ENCODE measurements around the gene DCLRE1C. TPM values are rescaled to one million over a fixed set of nuclear protein-coding genes. Genes with fewer than 3 reads are reported as not detected.
"Not testable (repeated sequence)": the region's sequence is repeated elsewhere in the genome, so short reads cannot be mapped to it uniquely, and the experiment has no call there.

The DCLRE1C gene
- total RNA-seq, 1 experiment from 2014 or later: 21.2 TPM

DNA sequence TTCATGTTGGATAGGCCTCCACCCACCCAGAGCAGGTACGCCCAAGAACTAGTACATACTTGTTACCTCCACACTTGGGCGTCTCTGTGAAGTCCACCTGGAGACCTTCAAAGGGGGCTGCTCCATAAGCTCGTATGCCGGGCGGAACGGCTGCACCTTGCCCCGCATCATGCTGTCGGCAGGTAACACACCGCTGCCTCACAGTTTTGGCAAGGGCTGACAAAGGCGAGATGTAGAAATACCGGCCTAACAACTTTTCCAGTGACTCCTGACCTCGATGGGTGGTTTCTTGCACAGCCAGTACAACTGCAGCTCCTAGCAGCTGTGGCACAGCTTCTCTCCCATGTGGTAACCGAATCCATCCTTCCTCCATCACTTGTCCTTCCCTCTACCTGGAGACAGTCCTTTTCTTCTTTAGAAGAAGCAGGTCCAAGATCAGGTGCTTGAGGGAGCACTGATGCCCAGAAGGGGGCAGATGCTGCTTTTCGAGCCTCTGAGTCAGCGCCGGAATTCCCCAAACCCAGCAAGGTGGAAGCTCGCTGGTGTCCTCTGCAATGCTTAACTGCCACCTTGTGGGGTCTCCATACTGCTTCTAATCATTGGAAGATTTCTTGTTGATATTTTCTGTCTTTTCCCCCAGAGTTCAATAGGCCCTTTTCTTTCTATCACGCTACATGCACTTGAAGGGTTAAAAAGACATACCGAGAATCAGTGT lies 37.3 kb upstream of the DCLRE1C start:
- H3K27me3 Mint-ChIP-seq (ENCODE audit: unreplicated experiment); H3K9me3 Mint-ChIP-seq (ENCODE audit: low read depth, unreplicated experiment); H3K36me3 Mint-ChIP-seq (ENCODE audit: insufficient read depth, unreplicated experiment); BruUV-seq (replicated peaks); H3K4me1 Mint-ChIP-seq (ENCODE audit: low read depth, unreplicated experiment): not testable (repeated sequence)
- peak; percentile 63 for DNase-seq
- TF ChIP-seq, protein P1, sequence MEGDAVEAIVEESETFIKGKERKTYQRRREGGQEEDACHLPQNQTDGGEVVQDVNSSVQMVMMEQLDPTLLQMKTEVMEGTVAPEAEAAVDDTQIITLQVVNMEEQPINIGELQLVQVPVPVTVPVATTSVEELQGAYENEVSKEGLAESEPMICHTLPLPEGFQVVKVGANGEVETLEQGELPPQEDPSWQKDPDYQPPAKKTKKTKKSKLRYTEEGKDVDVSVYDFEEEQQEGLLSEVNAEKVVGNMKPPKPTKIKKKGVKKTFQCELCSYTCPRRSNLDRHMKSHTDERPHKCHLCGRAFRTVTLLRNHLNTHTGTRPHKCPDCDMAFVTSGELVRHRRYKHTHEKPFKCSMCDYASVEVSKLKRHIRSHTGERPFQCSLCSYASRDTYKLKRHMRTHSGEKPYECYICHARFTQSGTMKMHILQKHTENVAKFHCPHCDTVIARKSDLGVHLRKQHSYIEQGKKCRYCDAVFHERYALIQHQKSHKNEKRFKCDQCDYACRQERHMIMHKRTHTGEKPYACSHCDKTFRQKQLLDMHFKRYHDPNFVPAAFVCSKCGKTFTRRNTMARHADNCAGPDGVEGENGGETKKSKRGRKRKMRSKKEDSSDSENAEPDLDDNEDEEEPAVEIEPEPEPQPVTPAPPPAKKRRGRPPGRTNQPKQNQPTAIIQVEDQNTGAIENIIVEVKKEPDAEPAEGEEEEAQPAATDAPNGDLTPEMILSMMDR (IDR thresholded peaks at IDR 0.05; ENCODE audit: unreplicated experiment): peak; percentile 27
- Mint-ChIP-seq H3K27ac (ENCODE audit: unreplicated experiment) (peak overlapping the region; percentile 67), H3K4me3 (ENCODE audit: low read depth, unreplicated experiment) (peak overlapping the region; percentile 37)
- intact Hi-C loops (cut with micrococcal nuclease; ENCODE audit: unreplicated experiment): loop anchor here (2.0 kb wide), 1 partner anchor 116 kb away; no protein-coding TSS in a partner anchor
- CTCF ChIA-PET: interaction anchor here (1.4 kb wide), 1 partner anchor 23 kb away, joined by 4 read pairs; no protein-coding TSS in a partner anchor

DNA sequence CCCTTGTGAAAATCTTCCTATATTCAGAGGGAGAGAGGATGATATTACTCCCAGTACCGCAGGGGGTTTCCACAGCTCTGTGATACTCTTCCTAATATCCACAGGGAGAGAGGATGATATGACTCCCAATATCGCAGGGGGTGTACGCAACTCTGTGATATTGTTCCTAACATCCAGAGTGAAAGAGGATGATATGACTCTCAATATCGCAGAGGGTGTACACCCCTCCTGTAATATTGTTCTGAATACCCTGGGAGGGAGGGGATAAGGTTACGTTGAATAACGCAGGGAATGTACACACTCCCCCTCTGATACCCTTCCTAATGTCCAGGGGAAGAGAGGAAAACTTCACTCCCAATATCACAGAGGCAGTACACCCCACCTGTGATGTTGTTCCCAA lies 35.7 kb upstream of the DCLRE1C start:
- H3K36me3 Mint-ChIP-seq (ENCODE audit: insufficient read depth, unreplicated experiment); H3K4me3 Mint-ChIP-seq (ENCODE audit: low read depth, unreplicated experiment); BruUV-seq (replicated peaks); DNase-seq; H3K4me1 Mint-ChIP-seq (ENCODE audit: low read depth, unreplicated experiment); H3K27ac Mint-ChIP-seq (ENCODE audit: unreplicated experiment); intact Hi-C loops (cut with micrococcal nuclease; ENCODE audit: unreplicated experiment); H3K9me3 Mint-ChIP-seq (ENCODE audit: low read depth, unreplicated experiment); H3K27me3 Mint-ChIP-seq (ENCODE audit: unreplicated experiment); CTCF ChIA-PET: not testable (repeated sequence)

DNA sequence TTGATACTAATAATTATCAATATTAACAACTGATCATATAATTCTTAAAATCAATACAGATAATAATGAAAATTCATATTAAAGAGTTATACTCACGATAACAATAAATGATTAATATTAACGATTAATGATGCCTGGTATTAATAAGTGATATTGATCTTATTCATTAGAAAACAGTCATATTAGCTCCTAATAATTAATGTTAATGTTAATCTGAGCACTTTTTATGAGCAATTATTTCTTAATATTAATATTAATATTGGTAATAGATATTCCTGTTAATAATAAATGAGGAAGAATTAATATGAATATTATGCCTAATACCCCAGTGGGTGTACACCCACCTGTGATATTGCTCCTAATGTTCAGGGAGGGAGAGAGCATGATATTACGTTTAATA lies 28.8 kb upstream of the DCLRE1C start:
- no peak overlapping the region for H3K4me3 Mint-ChIP-seq (ENCODE audit: low read depth, unreplicated experiment)
- H3K9me3 Mint-ChIP-seq (ENCODE audit: low read depth, unreplicated experiment): no peaks in the 10 kb centered on the region
- no TSS peak for BruUV-seq (replicated peaks)
- TF ChIP-seq, protein P1 (IDR thresholded peaks at IDR 0.05; ENCODE audit: unreplicated experiment): no peak
- no peaks in the 10 kb centered on the region for H3K36me3 Mint-ChIP-seq (ENCODE audit: insufficient read depth, unreplicated experiment)
- H3K4me1 Mint-ChIP-seq (ENCODE audit: low read depth, unreplicated experiment): no peaks in the 10 kb centered on the region
- intact Hi-C loops (cut with micrococcal nuclease; ENCODE audit: unreplicated experiment): no loop called here
- DNase-seq: no peak
- CTCF ChIA-PET: no interaction called here
- H3K27me3 Mint-ChIP-seq (ENCODE audit: unreplicated experiment): no peaks in the 10 kb centered on the region
- H3K27ac Mint-ChIP-seq (ENCODE audit: unreplicated experiment): no peak overlapping the region

DNA sequence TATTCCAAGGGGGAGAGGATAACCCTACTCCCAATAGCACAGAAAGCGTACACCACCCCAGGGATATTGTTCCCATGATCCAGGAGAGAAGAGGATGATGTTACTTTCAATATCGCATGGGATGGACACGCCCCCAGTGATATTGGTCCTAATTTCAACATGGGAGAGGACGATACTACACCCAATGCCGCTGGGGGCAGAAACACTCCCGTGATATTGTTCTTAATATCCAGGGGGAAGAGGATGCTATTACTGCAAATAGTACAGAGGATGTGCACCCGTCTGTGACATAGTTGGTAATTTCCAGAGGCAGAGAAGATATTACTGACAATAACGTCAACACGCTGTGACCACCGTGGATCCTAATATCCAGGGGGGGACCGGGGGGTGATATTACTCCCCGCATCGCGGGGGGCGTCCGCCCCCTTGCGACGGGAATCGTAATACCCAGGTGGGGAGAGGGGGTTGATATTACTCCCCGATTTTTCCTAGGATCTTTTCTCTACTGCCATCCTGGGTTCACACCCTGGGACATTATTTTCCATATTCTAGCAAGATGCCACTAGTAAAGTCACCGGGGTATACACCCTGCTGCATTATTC lies 21.9 kb upstream of the DCLRE1C start:
- DNase-seq: no peak
- BruUV-seq (replicated peaks): no TSS peak
- intact Hi-C loops (cut with micrococcal nuclease; ENCODE audit: unreplicated experiment): no loop called here
- Mint-ChIP-seq H3K27me3 (ENCODE audit: unreplicated experiment) (no peaks in the 10 kb centered on the region), H3K9me3 (ENCODE audit: low read depth, unreplicated experiment) (no peaks in the 10 kb centered on the region), H3K27ac (ENCODE audit: unreplicated experiment) (no peak overlapping the region), H3K4me3 (ENCODE audit: low read depth, unreplicated experiment) (no peak overlapping the region), H3K4me1 (ENCODE audit: low read depth, unreplicated experiment) (no peaks in the 10 kb centered on the region), H3K36me3 (ENCODE audit: insufficient read depth, unreplicated experiment) (no peaks in the 10 kb centered on the region)
- TF ChIP-seq, protein P1 (IDR thresholded peaks at IDR 0.05; ENCODE audit: unreplicated experiment): no peak
- CTCF ChIA-PET: no interaction called here

DNA sequence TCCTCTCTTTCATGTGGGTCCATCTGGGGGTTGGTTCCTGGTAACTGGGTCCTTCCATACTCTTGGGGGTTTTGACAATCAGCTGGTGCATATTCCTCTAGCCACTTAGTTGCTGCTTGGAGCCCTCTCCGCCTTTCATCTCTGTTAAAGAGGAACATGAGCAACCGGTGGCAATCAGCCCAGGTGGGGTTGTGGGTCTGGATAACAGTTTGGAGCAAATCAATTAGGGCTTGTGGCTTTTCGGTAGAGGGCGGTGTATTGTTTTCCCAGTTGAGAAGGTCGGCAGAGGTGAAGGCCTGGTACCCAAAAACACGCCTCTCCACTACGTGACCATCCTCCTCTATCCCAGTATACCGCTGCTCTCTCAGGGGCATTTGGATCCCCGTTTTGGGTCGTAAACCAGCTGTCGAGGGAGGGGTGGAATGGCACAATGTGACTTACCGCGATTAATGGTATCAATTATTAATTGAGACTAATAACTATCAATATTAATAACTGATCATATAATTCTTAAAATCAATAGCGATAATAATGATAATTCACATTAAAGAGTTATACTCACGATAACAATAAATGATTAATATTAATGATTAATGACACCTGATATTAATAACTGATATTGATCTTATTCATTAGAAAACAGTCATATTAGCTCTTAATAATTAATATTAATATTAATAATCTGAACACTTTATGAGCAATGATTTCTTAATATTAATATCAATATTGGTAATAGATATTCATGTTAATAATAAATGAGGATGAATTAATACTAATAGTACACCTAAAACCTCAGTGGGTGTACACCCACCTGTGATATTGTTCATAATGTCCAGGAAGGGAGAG lies 20.5 kb upstream of the DCLRE1C start:
- H3K27me3 Mint-ChIP-seq (ENCODE audit: unreplicated experiment); BruUV-seq (replicated peaks); H3K4me3 Mint-ChIP-seq (ENCODE audit: low read depth, unreplicated experiment); H3K9me3 Mint-ChIP-seq (ENCODE audit: low read depth, unreplicated experiment); intact Hi-C loops (cut with micrococcal nuclease; ENCODE audit: unreplicated experiment); DNase-seq; H3K27ac Mint-ChIP-seq (ENCODE audit: unreplicated experiment); H3K36me3 Mint-ChIP-seq (ENCODE audit: insufficient read depth, unreplicated experiment); H3K4me1 Mint-ChIP-seq (ENCODE audit: low read depth, unreplicated experiment): not testable (repeated sequence)
- CTCF ChIA-PET: interaction anchor here (0.7 kb wide), 1 partner anchor 97 kb away, joined by 4 read pairs; no protein-coding TSS in a partner anchor

All from Calu3 (cell line).